ENCODE results near the gene KDM3B. TPM values are rescaled to one million over a fixed set of nuclear protein-coding genes. Genes with fewer than 3 reads are reported as not detected.

The KDM3B gene
- total and polyA plus RNA-seq, 2 of the 8 experiments (the other 6 are each of a cell fraction or from before 2014, with no cell fraction given) = 27.1 to 78.1 TPM

GRCh38 chr5:138385660-138386059 lies 33.2 kb downstream of the KDM3B start:
- POLR2A ChIA-PET (ENCODE audit: partially characterized antibody) = no interaction called here
- Histone ChIP-seq H2BK15ac (ENCODE audit: low read length) (no peak overlapping the region), H3K4me1 (replicated peaks in 1 of 4; ENCODE audit: control insufficient read depth in 3 of 4, insufficient read depth in 4 of 4, low read length in 3 of 4) (no peaks in the 10 kb centered on the region), H3K27me3 (replicated peaks in 1 of 4; ENCODE audit: control insufficient read depth in 3 of 4, extremely low read depth in 1 of 4, insufficient read depth in 3 of 4, low read length in 3 of 4) (no peaks in the 10 kb centered on the region), H3K23ac (ENCODE audit: insufficient read length) (no peak overlapping the region), H3K36me3 (ENCODE audit: control insufficient read depth in 2 of 4, insufficient read depth in 4 of 4, low read length in 3 of 4) (peaks cover 12 to 44% (median 22%) of the 10 kb centered on the region in 4 experiments), H4K20me1 (replicated peaks in 1 of 2; ENCODE audit: control insufficient read depth in 1 of 2, insufficient read depth in 2 of 2, low read length in 2 of 2) (peaks cover 0 to 2% of the 10 kb centered on the region in 2 experiments), H3K4ac (replicated peaks; ENCODE audit: insufficient read length, low read depth, low read length) (no peak overlapping the region), H3K9ac (replicated peaks in 1 of 4; ENCODE audit: extremely low read depth in 1 of 4, low read depth in 3 of 4, low read length in 3 of 4) (no peak overlapping the region), H4K91ac (replicated peaks; ENCODE audit: insufficient read length, low read length) (no peak overlapping the region), H2BK120ac (replicated peaks; ENCODE audit: low read depth, low read length) (no peak overlapping the region), H3K4me2 (ENCODE audit: insufficient read depth in 1 of 2, low read depth in 2 of 2, low read length in 2 of 2) (no peak overlapping the region), H4K8ac (ENCODE audit: extremely low read depth, insufficient read depth, low read length) (no peak overlapping the region; the same call in 1 of the 2 replicates), H3K9me3 (ENCODE audit: insufficient read depth in 2 of 2, low read depth in 1 of 2, low read length in 1 of 2) (no peaks in the 10 kb centered on the region), H2BK5ac (ENCODE audit: low read depth, low read length) (no peak overlapping the region), H2BK12ac (ENCODE audit: low read depth, low read length) (no peak overlapping the region), H3K79me1 (ENCODE audit: low read depth, low read length) (no peaks in the 10 kb centered on the region), H2AFZ (ENCODE audit: low read length) (no peak overlapping the region), H3K14ac (ENCODE audit: insufficient read length) (no peak overlapping the region), H3K4me3 (ENCODE audit: extremely low read depth in 1 of 4, insufficient read depth in 2 of 4, low read depth in 3 of 4, low read length in 4 of 4) (no peak overlapping the region), H3K56ac (replicated peaks; ENCODE audit: insufficient read length, low read depth, low read length) (no peak overlapping the region), H3K23me2 (ENCODE audit: low read depth, low read length) (no peaks in the 10 kb centered on the region), H2AK5ac (ENCODE audit: low read depth, low read length) (no peak overlapping the region), H3K27ac (ENCODE audit: low read depth, low read length) (no peak overlapping the region), H4K5ac (ENCODE audit: insufficient read length, low read depth, low read length) (no peak overlapping the region), H3K79me2 (ENCODE audit: control insufficient read depth in 1 of 2, insufficient read depth in 2 of 2, low read length in 2 of 2) (no peaks in the 10 kb centered on the region), H2BK20ac (ENCODE audit: low read length) (no peak overlapping the region), H3K18ac (ENCODE audit: extremely low read depth, low read length) (no peak overlapping the region)
- DNase-seq (ENCODE audit: low read depth in 1 of 2, low spot score in 2 of 2) (no peak), FAIRE-seq (no peak)
- CTCF ChIA-PET (ENCODE audit: partially characterized antibody) = interaction anchor here (1.5 kb wide), 1 partner anchor 33 kb away, joined by 3 read pairs; the partner anchor contains the start of gene KDM3B
- 87% methylated on average over 1 of the region's 1 CpG; no CpG with 5 or more reads in 1 of the 2 experiments for WGBS, 2 experiments (ENCODE audit: extremely low coverage in 1 of 2, insufficient coverage in 1 of 2, insufficient read length in 1 of 2, insufficient replicate concordance in 2 of 2, low coverage in 1 of 2, low lambda C conversion rate in 2 of 2, missing lambda C conversion rate in 1 of 2)
- no peak for TF ChIP-seq TCF12 (IDR thresholded peaks at IDR 0.05; ENCODE audit: low read depth, low read length)

Measured in H1 (cell line).